ENCODE measurements around the gene SON.

DNA sequence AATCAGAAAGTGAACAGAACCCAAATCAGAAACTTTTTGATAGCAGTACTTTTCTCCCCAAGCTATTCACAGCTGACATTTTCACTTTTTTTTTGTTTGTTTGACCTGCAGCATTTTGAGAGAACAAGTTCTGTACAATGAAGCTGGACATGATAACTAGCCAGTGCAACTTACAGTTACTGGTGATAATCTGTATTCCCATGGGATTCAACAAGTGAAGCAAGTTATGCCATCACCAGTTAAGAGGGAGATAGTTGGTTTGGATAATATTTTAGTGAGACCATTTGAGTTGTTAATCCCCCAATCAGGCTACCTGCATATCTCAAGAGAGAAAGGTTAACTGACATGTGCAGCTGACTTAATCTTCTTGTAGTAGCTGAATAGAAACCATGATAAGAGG, 18.1 kb downstream of the SON start:
- TF ChIP-seq POLR2A (IDR thresholded peaks at IDR 0.05; ENCODE audit: low read length) (no peak), GATA1 (IDR thresholded peaks at IDR 0.05; ENCODE audit: low read depth, low read length) (no peak)
